Activated CD8-positive, alpha-beta memory T cell treated with anti-CD3 and anti-CD28 coated beads, Interleukin-2, amount 10 ng/mL, durations not matched to agents 7 days and 5 days (primary cell): ENCODE results near the gene FAM114A1. TPM values are rescaled to one million over a fixed set of nuclear protein-coding genes. Genes with fewer than 3 reads are reported as not detected.

Experiments used
- ATAC-seq: fragments of 150-1000 bp; cut with Tn5 transposase; one replicate; pipeline ENCODE4 v1.10.0; 2021; ENCODE audit warnings: moderate library complexity
- CTCF ChIA-PET: fragments of 350-600 bp; sonication (Branson Sonifier 250); formaldehyde crosslinking; loops from one replicate; lab custom pipeline; 2021; ENCODE audit warnings: antibody characterized with exemption; lab: Charles Lee
- DNase-seq: peaks from one replicate; pipeline ENCODE4 v3.0.0-alpha.2; 2020
- H3K27ac Mint-ChIP-seq: one replicate; pipeline ENCODE4 v1.8.0; 2021; ENCODE audit warnings: mild to moderate bottlenecking, mixed read lengths
- H3K27me3 Mint-ChIP-seq: one replicate; pipeline ENCODE4 v1.8.0; 2021; ENCODE audit warnings: mixed read lengths
- H3K36me3 Mint-ChIP-seq: one replicate; pipeline ENCODE4 v1.8.0; 2021; ENCODE audit warnings: mild to moderate bottlenecking, mixed read lengths
- H3K4me1 Mint-ChIP-seq: one replicate; pipeline ENCODE4 v1.8.0; 2021; ENCODE audit warnings: mixed read lengths
- H3K4me3 Mint-ChIP-seq: one replicate; pipeline ENCODE4 v1.8.0; 2021; ENCODE audit warnings: mild to moderate bottlenecking, moderate library complexity, mixed read lengths
- H3K9me3 Mint-ChIP-seq: one replicate; pipeline ENCODE4 v1.8.0; 2022; ENCODE audit warnings: low read depth, mixed read lengths
- total RNA-seq, 2 experiments: library from RNA; stranded (reverse); gene quantifications; one replicate each; pipeline ENCODE4 v1.2.3, GENCODE V29; 2021

FAM114A1 gene
- total RNA-seq: under 1 TPM in 1 of 2 experiments, not detected in 1; 0.40 TPM

- H3K36me3 Mint-ChIP-seq: no peaks in the 10 kb centered on the region
- H3K27me3 Mint-ChIP-seq: peaks cover 61% of the 10 kb centered on the region
- H3K4me1 Mint-ChIP-seq: peaks cover 7% of the 10 kb centered on the region
- ATAC-seq (peak; percentile 90), DNase-seq (no peak)
- H3K9me3 Mint-ChIP-seq: no peaks in the 10 kb centered on the region
- CTCF ChIA-PET: interaction anchor here (0.9 kb wide), 1 partner anchor 12 kb away, joined by 3 read pairs; no protein-coding TSS in a partner anchor
- H3K27ac Mint-ChIP-seq: no peak within 1 kb of the TSS
- H3K4me3 Mint-ChIP-seq: peak within 1 kb of the TSS; percentile 63
Measured at GRCh38 chr4:38867478-38868058, at the start of gene FAM114A1. Gene FAM114A1, plus strand, starts transcription at chr4:38867806. Its CDS starts 10,273 bp downstream, at chr4:38878079.

GRCh38 chr4:38818441-38818976 is 49.1 kb upstream of the FAM114A1 start:
- Mint-ChIP-seq H3K4me3 (no peak overlapping the region), H3K9me3 (peaks cover 10% of the 10 kb centered on the region), H3K27me3 (peaks cover 7% of the 10 kb centered on the region), H3K4me1 (peaks cover 12% of the 10 kb centered on the region), H3K36me3 (peaks cover 7% of the 10 kb centered on the region), H3K27ac (no peak overlapping the region)
- CTCF ChIA-PET: interaction anchor here (0.9 kb wide), 1 partner anchor 42 kb away, joined by 3 read pairs; no protein-coding TSS in a partner anchor
- DNase-seq (no peak), ATAC-seq (no peak)

GRCh38 chr4:38819569-38819968 is 48.0 kb upstream of the FAM114A1 start:
- H3K4me1 Mint-ChIP-seq: peaks cover 12% of the 10 kb centered on the region
- H3K9me3 Mint-ChIP-seq: peaks cover 13% of the 10 kb centered on the region
- no peak overlapping the region for H3K4me3 Mint-ChIP-seq
- no peak for DNase-seq
- H3K27ac Mint-ChIP-seq: no peak overlapping the region
- H3K27me3 Mint-ChIP-seq: peaks cover 6% of the 10 kb centered on the region
- CTCF ChIA-PET: interaction anchor here (0.9 kb wide), 1 partner anchor 41 kb away, joined by 3 read pairs; no protein-coding TSS in a partner anchor
- H3K36me3 Mint-ChIP-seq: peaks cover 11% of the 10 kb centered on the region
- ATAC-seq: no peak

GRCh38 chr4:38820329-38821061 is 47.1 kb upstream of the FAM114A1 start:
- DNase-seq (no peak), ATAC-seq (no peak)
- H3K9me3 Mint-ChIP-seq: peaks cover 13% of the 10 kb centered on the region
- CTCF ChIA-PET: no interaction called here
- H3K36me3 Mint-ChIP-seq: peaks cover 11% of the 10 kb centered on the region
- peaks cover 4% of the 10 kb centered on the region for H3K27me3 Mint-ChIP-seq
- no peak overlapping the region for H3K4me3 Mint-ChIP-seq
- H3K4me1 Mint-ChIP-seq: peaks cover 12% of the 10 kb centered on the region
- H3K27ac Mint-ChIP-seq: no peak overlapping the region

- peaks cover 11% of the 10 kb centered on the region for H3K36me3 Mint-ChIP-seq
- no peak for DNase-seq
- peaks cover 12% of the 10 kb centered on the region for H3K4me1 Mint-ChIP-seq
- no peak overlapping the region for H3K4me3 Mint-ChIP-seq
- H3K27me3 Mint-ChIP-seq: peaks cover 7% of the 10 kb centered on the region
- H3K9me3 Mint-ChIP-seq: peaks cover 13% of the 10 kb centered on the region
- CTCF ChIA-PET: no interaction called here
- no peak for ATAC-seq
- no peak overlapping the region for H3K27ac Mint-ChIP-seq
Measured at GRCh38 chr4:38821739-38822138, 45.9 kb upstream of the FAM114A1 start.

GRCh38 chr4:38822748-38823303 is 44.8 kb upstream of the FAM114A1 start:
- H3K4me3 Mint-ChIP-seq: no peak overlapping the region
- H3K27ac Mint-ChIP-seq: no peak overlapping the region
- CTCF ChIA-PET: no interaction called here
- no peak for ATAC-seq
- peaks cover 12% of the 10 kb centered on the region for H3K4me1 Mint-ChIP-seq
- no peak for DNase-seq
- H3K27me3 Mint-ChIP-seq: peaks cover 7% of the 10 kb centered on the region
- peaks cover 11% of the 10 kb centered on the region for H3K36me3 Mint-ChIP-seq
- peaks cover 13% of the 10 kb centered on the region for H3K9me3 Mint-ChIP-seq

- no peak overlapping the region for H3K4me3 Mint-ChIP-seq
- DNase-seq: no peak
- H3K27me3 Mint-ChIP-seq: peaks cover 7% of the 10 kb centered on the region
- H3K36me3 Mint-ChIP-seq: peaks cover 11% of the 10 kb centered on the region
- peaks cover 12% of the 10 kb centered on the region for H3K4me1 Mint-ChIP-seq
- CTCF ChIA-PET: no interaction called here
- peaks cover 13% of the 10 kb centered on the region for H3K9me3 Mint-ChIP-seq
- ATAC-seq: no peak
- H3K27ac Mint-ChIP-seq: no peak overlapping the region
Measured at GRCh38 chr4:38823766-38824165, 43.8 kb upstream of the FAM114A1 start.

GRCh38 chr4:38829237-38829636 is 38.4 kb upstream of the FAM114A1 start:
- Mint-ChIP-seq H3K4me3 (no peak overlapping the region), H3K9me3 (peaks cover 6% of the 10 kb centered on the region), H3K4me1 (no peaks in the 10 kb centered on the region), H3K36me3 (peaks cover 4% of the 10 kb centered on the region), H3K27me3 (peaks cover 3% of the 10 kb centered on the region), H3K27ac (no peak overlapping the region)
- CTCF ChIA-PET: interaction anchor here (0.6 to 0.7 kb wide), 2 partner anchors 70 to 76 kb away, joined by 3 read pairs; no protein-coding TSS in a partner anchor
- ATAC-seq (no peak), DNase-seq (no peak)

- no peak overlapping the region for H3K4me3 Mint-ChIP-seq
- no peaks in the 10 kb centered on the region for H3K27me3 Mint-ChIP-seq
- CTCF ChIA-PET: interaction anchor here (0.9 to 1.6 kb wide), 3 partner anchors 29 to 103 kb away, joined by 3 to 4 read pairs (median 3); no protein-coding TSS in a partner anchor
- H3K27ac Mint-ChIP-seq: no peak overlapping the region
- peaks cover 11% of the 10 kb centered on the region for H3K36me3 Mint-ChIP-seq
- no peaks in the 10 kb centered on the region for H3K4me1 Mint-ChIP-seq
- DNase-seq: no peak
- peaks cover 8% of the 10 kb centered on the region for H3K9me3 Mint-ChIP-seq
- ATAC-seq: no peak
Measured at GRCh38 chr4:38831653-38832052, 36.0 kb upstream of the FAM114A1 start.

GRCh38 chr4:38832206-38832605 is 35.4 kb upstream of the FAM114A1 start:
- Mint-ChIP-seq H3K4me3 (no peak overlapping the region), H3K27ac (no peak overlapping the region), H3K9me3 (peaks cover 8% of the 10 kb centered on the region), H3K4me1 (peaks cover 2% of the 10 kb centered on the region), H3K36me3 (peaks cover 13% of the 10 kb centered on the region), H3K27me3 (no peaks in the 10 kb centered on the region)
- CTCF ChIA-PET: interaction anchor here (1.6 kb wide), 1 partner anchor 73 kb away, joined by 4 read pairs; no protein-coding TSS in a partner anchor
- ATAC-seq: no peak
- DNase-seq: no peak

- CTCF ChIA-PET: no interaction called here
Measured at GRCh38 chr4:38832624-38833528, 34.7 kb upstream of the FAM114A1 start.

GRCh38 chr4:38834570-38834969 is 33.0 kb upstream of the FAM114A1 start:
- ATAC-seq (no peak), DNase-seq (no peak)
- Mint-ChIP-seq H3K27ac (no peak overlapping the region), H3K9me3 (peaks cover 8% of the 10 kb centered on the region), H3K36me3 (peaks cover 18% of the 10 kb centered on the region), H3K4me3 (no peak overlapping the region), H3K27me3 (no peaks in the 10 kb centered on the region), H3K4me1 (peaks cover 11% of the 10 kb centered on the region)
- CTCF ChIA-PET: no interaction called here

More at GRCh38 chr4:38832624-38833528, 34.7 kb upstream of the FAM114A1 start:
- H3K27me3 Mint-ChIP-seq: no peaks in the 10 kb centered on the region
- H3K36me3 Mint-ChIP-seq: peaks cover 16% of the 10 kb centered on the region
- peaks cover 8% of the 10 kb centered on the region for H3K9me3 Mint-ChIP-seq
- DNase-seq: no peak
- H3K4me1 Mint-ChIP-seq: peaks cover 8% of the 10 kb centered on the region
- no peak overlapping the region for H3K27ac Mint-ChIP-seq
- no peak for ATAC-seq
- H3K4me3 Mint-ChIP-seq: no peak overlapping the region
